Measurements from ENCODE around the gene KRT33B. TPM values are rescaled to one million over a fixed set of nuclear protein-coding genes. Genes with fewer than 3 reads are reported as not detected.

KRT33B gene
- total and polyA plus RNA-seq, 2 of the 4 experiments (the other 2 are of a cell fraction): 0.18 to 0.22 TPM

DNA sequence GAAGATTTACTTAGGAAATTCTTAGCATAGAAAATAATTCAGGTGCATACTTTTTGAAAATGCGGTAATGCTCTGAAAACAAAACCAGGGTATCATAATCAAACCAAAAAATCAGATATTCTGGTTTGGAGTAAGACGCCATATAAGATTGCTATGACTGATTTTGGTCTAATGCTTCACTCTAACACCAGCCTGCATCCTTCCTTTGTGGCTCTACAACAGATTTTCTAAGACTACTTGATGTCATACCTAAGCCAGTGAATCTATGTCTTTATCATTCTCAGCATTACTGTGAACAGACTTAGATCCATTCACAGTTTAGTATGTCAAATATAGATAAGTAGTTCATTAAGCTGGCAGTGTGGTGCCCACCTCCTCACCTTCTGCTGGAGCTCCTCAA is 590 bp downstream of the KRT33B start:
- in situ Hi-C loops (cut with MboI; ENCODE audit: low sequenced_read_pairs) (no loop called here), intact Hi-C loops (cut with micrococcal nuclease) (no loop called here), dilution Hi-C loops (cut with HindIII; ENCODE audit: low sequenced_read_pairs, unreplicated experiment) (no loop called here)
- Histone ChIP-seq H3K14ac (replicated peaks; ENCODE audit: low read depth, low read length) (no peak overlapping the region), H3K36me3 (ENCODE audit: control insufficient read depth, insufficient read depth, low read length) (no peaks in the 10 kb centered on the region), H2AK5ac (ENCODE audit: low read depth, low read length) (no peak overlapping the region), H2BK15ac (ENCODE audit: low read depth, low read length) (no peak overlapping the region), H3K27me3 (ENCODE audit: control insufficient read depth, insufficient read depth, low read length) (no peaks in the 10 kb centered on the region), H3K9ac (ENCODE audit: low read depth, low read length) (no peak overlapping the region), H3K27ac (ENCODE audit: insufficient read depth, low read length) (no peak overlapping the region), H4K5ac (ENCODE audit: low read depth, low read length) (no peak overlapping the region), H4K8ac (ENCODE audit: low read depth in 2 of 2, low read length in 2 of 2) (no peak overlapping the region), H3K4me2 (ENCODE audit: low read depth, low read length) (no peak overlapping the region), H3K23ac (ENCODE audit: low read depth, low read length) (no peak overlapping the region), H4K91ac (ENCODE audit: insufficient read depth, low read depth, low read length) (no peak overlapping the region), H4K20me1 (ENCODE audit: insufficient read depth, low read length) (no peaks in the 10 kb centered on the region), H3K4me3 (ENCODE audit: insufficient read depth, low read depth, low read length) (no peak overlapping the region), H3K4me1 (ENCODE audit: control insufficient read depth, insufficient read depth, low read length) (peaks cover 8% of the 10 kb centered on the region; the same call in 1 of the 2 replicates), H3K9me3 (ENCODE audit: control insufficient read depth, insufficient read depth, low read length) (0 out of 2 replicates have a peak, but pooled peaks cover under 1% of the 10 kb centered on the region), H2BK20ac (ENCODE audit: low read depth, low read length) (no peak overlapping the region), H3K56ac (ENCODE audit: extremely low read depth, insufficient read depth, low read length) (no peak overlapping the region), H2BK5ac (ENCODE audit: low read depth, low read length, poor library complexity, severe bottlenecking) (no peak overlapping the region), H3K79me1 (ENCODE audit: low read depth in 1 of 2, low read length in 2 of 2) (no peaks in the 10 kb centered on the region), H2AK9ac (replicated peaks; ENCODE audit: low read depth, low read length, poor library complexity) (no peak overlapping the region), H3K9me1 (ENCODE audit: insufficient read depth, low read length) (no peaks in the 10 kb centered on the region), H3K18ac (ENCODE audit: low read depth, low read length) (no peak overlapping the region), H2AFZ (replicated peaks; ENCODE audit: low read length, poor library complexity) (no peak overlapping the region), H2BK120ac (ENCODE audit: low read depth, low read length) (no peak overlapping the region), H3K4ac (ENCODE audit: low read depth, low read length) (no peak overlapping the region)
- ChIA-PET POLR2A (ENCODE audit: unreplicated experiment) (no interaction called here), CTCF (no interaction called here)
- DNase-seq: no peak
- no peak for ATAC-seq (ENCODE audit: low read depth)
- no peak for TF ChIP-seq RCOR1 (IDR thresholded peaks at IDR 0.05; ENCODE audit: insufficient replicate concordance, low read length)
- TF ChIP-seq CHD1 (IDR thresholded peaks at IDR 0.05; ENCODE audit: low read depth, low read length): no peak
- TF ChIP-seq NFE2L2 (IDR thresholded peaks at IDR 0.05; ENCODE audit: low read depth, low read length): no peak
- BruUV-seq (replicated peaks): no TSS peak
- WGBS, 2 experiments (ENCODE audit: extremely low coverage in 2 of 2, insufficient read length in 1 of 2): no CpG with 5 or more reads among the region's 2 CpGs

Measured in IMR-90 (cell line).